Spleen (tissue), 11 donors: ENCODE measurements around the gene FAM180B. TPM values are rescaled to one million over a fixed set of nuclear protein-coding genes. Genes with fewer than 3 reads are reported as not detected.

Experiments used
- DNase-seq: peaks from one replicate; pipeline ENCODE4 v3.0.0-alpha.2; 2020
- H3K27ac ChIP-seq, 8 donors: fragments of 200-600 bp; sonication (generic) in 7 of 8; 1 replicate in 4 of 8; 2 replicates in 4 of 8; pipeline versions ENCODE4 v1.5.0 to v1.8.0; 2016 to 2021; ENCODE audit warnings: inconsistent platforms in 4 of 8, mild to moderate bottlenecking in 4 of 8, moderate library complexity in 1 of 8
- H3K27me3 ChIP-seq, 7 donors: fragments of 200-600 bp; sonication (generic) in 6 of 7; replicated peaks in 1 of 7; 1 replicate in 4 of 7; 2 replicates in 3 of 7; pipeline versions ENCODE4 v1.5.0 to v1.8.0; 2016 to 2021; ENCODE audit warnings: inconsistent platforms in 3 of 7, mild to moderate bottlenecking in 1 of 7
- H3K36me3 ChIP-seq, 6 donors: fragments of 200-600 bp; sonication (generic) in 5 of 6; 1 replicate in 4 of 6; 2 replicates in 2 of 6; pipeline versions ENCODE4 v1.5.0 to v1.8.0; 2016 to 2021; ENCODE audit warnings: inconsistent platforms in 2 of 6
- H3K4me1 ChIP-seq, 6 donors: fragments of 200-600 bp; sonication (generic) in 5 of 6; 1 replicate in 3 of 6; 2 replicates in 3 of 6; pipeline versions ENCODE4 v1.5.0 to v1.8.0; 2016 to 2021; ENCODE audit warnings: inconsistent platforms in 3 of 6
- H3K4me3 ChIP-seq, 8 donors: fragments of 200-600 bp; sonication (generic) in 7 of 8; 1 replicate in 4 of 8; 2 replicates in 4 of 8; pipeline versions ENCODE4 v1.5.0 to v1.8.0; 2016 to 2021; ENCODE audit warnings: inconsistent platforms in 4 of 8, mild to moderate bottlenecking in 4 of 8, moderate library complexity in 2 of 8
- H3K9me3 ChIP-seq, 8 donors: fragments of 200-600 bp; sonication (generic) in 7 of 8; 1 replicate in 4 of 8; 2 replicates in 4 of 8; pipeline versions ENCODE4 v1.5.0 to v1.8.0; 2016 to 2021; ENCODE audit warnings: inconsistent platforms in 4 of 8
- CTCF ChIP-seq, 11 experiments: fragments of 200-600 bp in 7 of 11; fragments of 450-650 bp in 4 of 11; sonication (generic) in 4 of 11; IDR thresholded peaks in 8 of 11; conservative IDR thresholded peaks in 3 of 11; 1 replicate in 7 of 11; 2 replicates in 4 of 11; pipeline versions ENCODE4 v1.4.0 to v1.8.0; 2016 to 2021; ENCODE audit warnings: antibody characterized with exemption in 11 of 11, inconsistent platforms in 4 of 11, mild to moderate bottlenecking in 1 of 11
- POLR2A ChIP-seq, 3 donors: fragments of 450-650 bp; IDR thresholded peaks; one replicate each; pipeline ENCODE4 v1.5.1; 2017; ENCODE audit warnings: antibody characterized with exemption in 3 of 3, mild to moderate bottlenecking in 1 of 3
- POLR2AphosphoS5 ChIP-seq, 3 donors: sonication (generic); formaldehyde crosslinking; IDR thresholded peaks; one replicate each; pipeline ENCODE4 v1.5.1; 2017; ENCODE audit warnings: antibody characterized with exemption in 3 of 3
- WGBS, 5 donors: extraction: QIAGEN DNeasy Blood & Tissue Kit in 3 of 5; methylation state at CpG; one replicate each; pipeline versions ENCODE4 v1.1.5 to v1.1.7; 2013 to 2018; 5-methylcytosine and 5-hydroxymethylcytosine counted together
- intact Hi-C: fragments of 100-400 bp; cut with DNase I; formaldehyde crosslinking; loops from one replicate; pipeline ENCODE4 v1.15.0; 2023; ENCODE audit warnings: low total_unique reads
- polyA plus RNA-seq, 3 donors: library from polyadenylated mRNA; stranded (reverse); fragments of 200-250 nt; gene quantifications; one replicate each; pipeline ENCODE4 v1.2.1, GENCODE V29; 2013
- total RNA-seq, 7 donors: library from RNA; depleted of rRNA in 3 of 7; stranded (reverse); fragments of >200 nt in 3 of 7; fragmentation: NEBNext Ultra II Directional in 4 of 7; extraction: Animal tissue kit (Norgen Biotek cat#: 25700) in 4 of 7; gene quantifications; one replicate each; pipeline versions ENCODE4 v1.1.0 to v1.2.1, GENCODE V29; 2016 to 2021
- donor health status: healthy with polysubstance abuse.
- donor health status: DM: no; HTN: no; CAD: no; lungs with moderate emphysema.
- donor health status: DM: no; HTN: no; CAD: no.
- donor health status: Bipolar disorder and iron deficiency.
- donor health status: healthy.
- donor health status: DM: no; HTN: no; CAD: no.
- donor health status: DM: yes; HTN: yes; CAD: no.

The FAM180B gene
- total and polyA plus RNA-seq, 10 donors: 0.07 to 0.22 TPM; not detected in 8

GRCh38 chr11:47573321-47573720, 13.2 kb upstream of the FAM180B start:
- peak; percentile 56 for DNase-seq
- Histone ChIP-seq H3K36me3 (peaks cover 9 to 95% (median 63%) of the 10 kb centered on the region in 6 donors), H3K9me3 (no peaks in the 10 kb centered on the region), H3K4me3 (no peak overlapping the region), H3K27me3 (no peaks in the 10 kb centered on the region), H3K4me1 (peaks cover 13 to 72% (median 24%) of the 10 kb centered on the region in 6 donors), H3K27ac (no peak overlapping the region)
- 88 to 96% (median 94%) methylated on average over 10 to 11 of the region's 11 CpGs for WGBS, 5 donors
- no peak for TF ChIP-seq POLR2A (IDR thresholded peaks at IDR 0.05)
- no peak for TF ChIP-seq CTCF (IDR thresholded peaks at IDR 0.05 in 8 of 11, conservative IDR thresholded peaks at IDR 0.05 in 3 of 11)
- no peak for TF ChIP-seq POLR2AphosphoS5 (IDR thresholded peaks at IDR 0.05)
- intact Hi-C loops: no loop called here

- DNase-seq: peak; percentile 62
- peak overlapping the region in 6 of 8 donors; percentile 82 to 97 (median 94) for H3K4me3 ChIP-seq
- no peaks in the 10 kb centered on the region for H3K9me3 ChIP-seq
- peaks cover 10 to 77% (median 61%) of the 10 kb centered on the region in 6 donors for H3K36me3 ChIP-seq
- peak overlapping the region in 3 of 8 donors; percentile 90 to 94 (median 93) for H3K27ac ChIP-seq
- WGBS, 5 donors: 76 to 86% (median 80%) methylated on average over 13 of the region's 13 CpGs
- no peaks in the 10 kb centered on the region for H3K27me3 ChIP-seq
- no peak for TF ChIP-seq POLR2A (IDR thresholded peaks at IDR 0.05)
- TF ChIP-seq CTCF (IDR thresholded peaks at IDR 0.05 in 8 of 11, conservative IDR thresholded peaks at IDR 0.05 in 3 of 11): no peak
- no peak for TF ChIP-seq POLR2AphosphoS5 (IDR thresholded peaks at IDR 0.05)
- H3K4me1 ChIP-seq: peaks cover 19 to 76% (median 44%) of the 10 kb centered on the region in 6 donors
- intact Hi-C loops: no loop called here
These were observed 8.9 kb upstream of the FAM180B start for GRCh38 chr11:47577460-47578041.

- H3K27me3 ChIP-seq: no peaks in the 10 kb centered on the region
- H3K36me3 ChIP-seq: peaks cover 7 to 77% (median 61%) of the 10 kb centered on the region in 6 donors
- intact Hi-C loops: no loop called here
- WGBS, 5 donors: 0 to 1% (median 1%) methylated on average over 48 to 72 of the region's 72 CpGs
- peak within 1 kb of the TSS; percentile 82 to 98 (median 94) for H3K4me3 ChIP-seq
- TF ChIP-seq POLR2AphosphoS5 (IDR thresholded peaks at IDR 0.05): peak; percentile 95 to 97 (median 96)
- TF ChIP-seq CTCF (IDR thresholded peaks at IDR 0.05 in 8 of 11, conservative IDR thresholded peaks at IDR 0.05 in 3 of 11): peak in 2 of 11 experiments; percentile 17 to 21
- TF ChIP-seq POLR2A (IDR thresholded peaks at IDR 0.05): peak in 1 of 3 donors; percentile 74
- H3K4me1 ChIP-seq: peaks cover 19 to 63% (median 41%) of the 10 kb centered on the region in 6 donors
- no peaks in the 10 kb centered on the region for H3K9me3 ChIP-seq
- peak; percentile 95 for DNase-seq
- H3K27ac ChIP-seq: peak within 1 kb of the TSS; percentile 79 to 94 (median 90)
These were observed 7.7 kb upstream of the FAM180B start, which contains the start of the genes KBTBD4 and NDUFS3 for GRCh38 chr11:47578524-47579494. TSS of gene KBTBD4 (minus strand) at chr11:47578970. CDS start at chr11:47578951, 19 bp downstream. TSS of gene NDUFS3 (plus strand) at chr11:47579074. CDS start at chr11:47579092, 18 bp downstream.
